Fibroblast of villous mesenchyme (primary cell): Measurements from ENCODE around the gene DRAM1. TPM values are rescaled to one million over a fixed set of nuclear protein-coding genes. Genes with fewer than 3 reads are reported as not detected.

Experiments used
- DNase-seq: peaks from one replicate; pipeline ENCODE4 v3.0.0-alpha.2; 2010; ENCODE audit warnings: low read depth
- H3K4me3 ChIP-seq: 2 replicates; pipeline ENCODE4 v1.5.1; 2011; ENCODE audit warnings: low read depth, mild to moderate bottlenecking, low read length
- CTCF ChIP-seq: IDR thresholded peaks from 2 replicates; pipeline ENCODE4 v1.5.1; 2012; ENCODE audit warnings: low read depth, mild to moderate bottlenecking, low read length; ENCODE audit not compliant: insufficient read depth
- small RNA-seq: library from RNA; depleted of rRNA; stranded (forward); fragments of <200 nt; gene quantifications from one replicate; pipeline ENCODE3, GENCODE V24; 2012
- total RNA-seq: library from RNA; depleted of rRNA; stranded (reverse); fragments of >200 nt; gene quantifications from 2 replicates; pipeline ENCODE4 v1.2.3, GENCODE V29; 2012

Gene DRAM1
- total RNA-seq, 1 donor: 344 TPM

- no peak for DNase-seq
- no peak for TF ChIP-seq CTCF
- H3K4me3 ChIP-seq: no peak overlapping the region
These were observed 85.1 kb downstream of the DRAM1 start for GRCh38 chr12:101962486-101962885.

GRCh38 chr12:101963697-101964096 is 86.3 kb downstream of the DRAM1 start:
- H3K4me3 ChIP-seq: no peak overlapping the region
- no peak for TF ChIP-seq CTCF
- DNase-seq: no peak

- DNase-seq: no peak
- no peak for TF ChIP-seq CTCF
- H3K4me3 ChIP-seq: no peak overlapping the region
These were observed 89.1 kb downstream of the DRAM1 start for GRCh38 chr12:101966496-101966895.

GRCh38 chr12:101967506-101967905 is 90.1 kb downstream of the DRAM1 start:
- no peak for DNase-seq

GRCh38 chr12:101968770-101969169 is 91.4 kb downstream of the DRAM1 start:
- DNase-seq: no peak
- no peak overlapping the region for H3K4me3 ChIP-seq
- no peak for TF ChIP-seq CTCF

More at GRCh38 chr12:101967506-101967905, 90.1 kb downstream of the DRAM1 start:
- H3K4me3 ChIP-seq: no peak overlapping the region
- no peak for TF ChIP-seq CTCF

Small RNA genes lying within 50 kb of the gene (small RNA-seq; reads per million reads assigned to genes)
- gene RNA5SP369 (not detected), gene RNU6-1183P (not detected)

Other genes starting within 250 kb of the DRAM1 start
- 24.8 and 35.4 TPM in 2 replicates for gene CHPT1, start 179.9 kb upstream of the DRAM1 start, total RNA-seq
- gene SYCP3, start 138.1 kb upstream of the DRAM1 start, total RNA-seq: under 0.01 and 0.32 TPM in 2 replicates
- gene GNPTAB, start 46.6 kb upstream of the DRAM1 start, total RNA-seq: 39.3 and 86.8 TPM in 2 replicates
- 75.1 and 90.8 TPM in 2 replicates for gene WASHC3, start 184.4 kb downstream of the DRAM1 start, total RNA-seq
- gene NUP37, start 242.5 kb downstream of the DRAM1 start, total RNA-seq: 28.3 and 39.3 TPM in 2 replicates
- gene PARPBP, start 242.6 kb downstream of the DRAM1 start, total RNA-seq: 8.7 and 13.0 TPM in 2 replicates